ENCODE measurements around the gene HDDC3.
A peak's percentile ranks its signal among the peaks of the same experiment; 100 is the strongest.
"Not testable (repeated sequence)": the region's sequence is repeated elsewhere in the genome, so short reads cannot be mapped to it uniquely, and the experiment has no call there.

The HDDC3 gene

DNA sequence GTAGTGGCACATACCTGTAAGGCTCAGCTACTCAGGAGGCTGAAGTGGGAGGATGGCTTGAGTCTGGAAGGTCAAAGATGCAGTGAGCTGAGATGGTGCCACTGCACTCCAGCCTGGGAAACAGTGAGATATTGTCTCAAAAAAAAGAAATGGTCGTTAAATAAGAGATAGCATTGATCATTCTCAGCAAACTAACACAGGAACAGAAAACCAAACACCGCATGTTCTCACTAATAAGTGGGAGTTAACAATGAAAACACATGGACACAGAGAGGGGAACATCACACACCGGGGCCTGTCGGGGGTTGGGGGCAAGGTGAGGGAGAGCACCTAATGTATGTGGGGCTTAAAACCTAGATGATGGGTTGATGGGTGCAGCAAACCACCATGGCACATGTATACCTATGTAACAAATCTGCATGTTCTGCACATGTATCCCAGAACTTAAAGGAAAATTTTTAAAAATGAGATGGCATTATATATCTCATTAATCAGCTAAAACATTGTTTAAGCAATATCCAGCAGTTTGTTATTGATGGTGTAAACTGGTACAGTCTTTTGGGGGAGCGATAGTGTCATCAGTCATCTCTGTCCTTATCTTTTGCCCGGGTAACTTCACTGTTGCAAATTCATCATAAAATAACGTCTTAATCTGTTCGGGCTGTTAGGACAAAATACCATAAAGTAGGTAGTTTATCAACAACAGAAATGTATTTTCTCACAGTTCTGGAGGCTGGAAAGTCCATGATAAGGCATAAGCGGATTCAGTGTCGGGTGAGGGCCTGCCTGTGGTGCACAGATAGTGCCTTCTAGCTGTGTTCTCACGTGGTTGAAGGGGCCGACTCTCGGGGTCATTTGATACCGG, 30.9 kb downstream of the HDDC3 start:
- TF ChIP-seq, protein P1, sequence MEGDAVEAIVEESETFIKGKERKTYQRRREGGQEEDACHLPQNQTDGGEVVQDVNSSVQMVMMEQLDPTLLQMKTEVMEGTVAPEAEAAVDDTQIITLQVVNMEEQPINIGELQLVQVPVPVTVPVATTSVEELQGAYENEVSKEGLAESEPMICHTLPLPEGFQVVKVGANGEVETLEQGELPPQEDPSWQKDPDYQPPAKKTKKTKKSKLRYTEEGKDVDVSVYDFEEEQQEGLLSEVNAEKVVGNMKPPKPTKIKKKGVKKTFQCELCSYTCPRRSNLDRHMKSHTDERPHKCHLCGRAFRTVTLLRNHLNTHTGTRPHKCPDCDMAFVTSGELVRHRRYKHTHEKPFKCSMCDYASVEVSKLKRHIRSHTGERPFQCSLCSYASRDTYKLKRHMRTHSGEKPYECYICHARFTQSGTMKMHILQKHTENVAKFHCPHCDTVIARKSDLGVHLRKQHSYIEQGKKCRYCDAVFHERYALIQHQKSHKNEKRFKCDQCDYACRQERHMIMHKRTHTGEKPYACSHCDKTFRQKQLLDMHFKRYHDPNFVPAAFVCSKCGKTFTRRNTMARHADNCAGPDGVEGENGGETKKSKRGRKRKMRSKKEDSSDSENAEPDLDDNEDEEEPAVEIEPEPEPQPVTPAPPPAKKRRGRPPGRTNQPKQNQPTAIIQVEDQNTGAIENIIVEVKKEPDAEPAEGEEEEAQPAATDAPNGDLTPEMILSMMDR (conservative IDR thresholded peaks at IDR 0.05): no peak
- TF ChIP-seq ZFX (IDR thresholded peaks at IDR 0.05): no peak
- H3K27ac ChIP-seq: peak overlapping the region; percentile 86

DNA sequence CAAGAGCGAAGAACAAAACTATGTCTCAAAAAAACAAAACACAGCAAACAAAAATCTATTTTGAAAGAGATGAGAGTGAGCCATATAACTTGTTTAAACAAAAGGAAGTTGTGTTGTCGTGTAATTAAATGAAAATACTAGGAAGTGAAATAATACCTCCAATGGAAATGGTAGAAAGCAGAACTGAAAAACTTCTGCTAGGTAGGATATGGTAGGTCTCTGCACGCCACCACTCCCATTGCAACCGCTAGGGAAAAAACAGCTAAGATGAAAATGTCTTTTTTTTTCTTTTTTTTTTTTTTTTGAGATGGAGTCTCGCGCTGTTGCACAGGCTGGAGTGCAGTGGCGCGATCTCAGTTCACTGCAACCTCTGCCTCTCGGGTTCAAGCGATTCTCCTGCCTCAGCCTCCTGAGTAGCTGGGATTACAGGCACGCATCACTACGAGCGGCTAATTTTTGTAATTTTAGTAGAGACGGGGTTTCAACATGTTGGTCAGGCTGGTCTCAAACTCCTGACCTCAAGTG, 35.2 kb downstream of the HDDC3 start:
- H3K27ac ChIP-seq: not testable (repeated sequence)

DNA sequence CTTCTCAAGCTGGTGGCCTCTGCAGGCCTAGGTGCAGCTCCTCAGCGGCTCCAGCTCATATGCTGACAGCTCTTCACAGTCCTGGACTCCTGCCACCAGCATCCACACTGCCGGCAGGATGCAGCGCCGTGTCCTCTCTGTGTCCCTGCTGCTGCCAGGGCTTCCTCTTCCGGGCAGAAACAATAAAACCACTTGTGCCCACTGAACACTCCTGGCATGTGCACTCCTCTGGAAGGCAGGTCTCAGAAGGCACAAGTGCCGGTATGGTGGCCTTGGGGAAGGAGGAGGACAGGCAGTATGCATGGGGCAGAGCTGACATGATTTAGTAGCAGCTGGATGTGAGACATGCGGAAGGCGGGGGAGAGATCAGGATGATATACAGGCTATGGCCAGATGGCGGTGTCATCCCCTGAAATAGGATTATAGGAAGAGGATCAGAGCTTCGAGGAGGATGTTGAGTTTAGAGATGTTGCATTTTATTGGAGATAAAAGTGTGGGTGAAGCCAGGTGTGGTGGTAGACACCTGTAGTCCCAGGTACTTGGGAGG, 36.7 kb downstream of the HDDC3 start:
- TF ChIP-seq, protein P1 (conservative IDR thresholded peaks at IDR 0.05): no peak; the same call in 1 of the 2 replicates
- TF ChIP-seq ZFX (IDR thresholded peaks at IDR 0.05): no peak
- no peak overlapping the region for H3K27ac ChIP-seq

DNA sequence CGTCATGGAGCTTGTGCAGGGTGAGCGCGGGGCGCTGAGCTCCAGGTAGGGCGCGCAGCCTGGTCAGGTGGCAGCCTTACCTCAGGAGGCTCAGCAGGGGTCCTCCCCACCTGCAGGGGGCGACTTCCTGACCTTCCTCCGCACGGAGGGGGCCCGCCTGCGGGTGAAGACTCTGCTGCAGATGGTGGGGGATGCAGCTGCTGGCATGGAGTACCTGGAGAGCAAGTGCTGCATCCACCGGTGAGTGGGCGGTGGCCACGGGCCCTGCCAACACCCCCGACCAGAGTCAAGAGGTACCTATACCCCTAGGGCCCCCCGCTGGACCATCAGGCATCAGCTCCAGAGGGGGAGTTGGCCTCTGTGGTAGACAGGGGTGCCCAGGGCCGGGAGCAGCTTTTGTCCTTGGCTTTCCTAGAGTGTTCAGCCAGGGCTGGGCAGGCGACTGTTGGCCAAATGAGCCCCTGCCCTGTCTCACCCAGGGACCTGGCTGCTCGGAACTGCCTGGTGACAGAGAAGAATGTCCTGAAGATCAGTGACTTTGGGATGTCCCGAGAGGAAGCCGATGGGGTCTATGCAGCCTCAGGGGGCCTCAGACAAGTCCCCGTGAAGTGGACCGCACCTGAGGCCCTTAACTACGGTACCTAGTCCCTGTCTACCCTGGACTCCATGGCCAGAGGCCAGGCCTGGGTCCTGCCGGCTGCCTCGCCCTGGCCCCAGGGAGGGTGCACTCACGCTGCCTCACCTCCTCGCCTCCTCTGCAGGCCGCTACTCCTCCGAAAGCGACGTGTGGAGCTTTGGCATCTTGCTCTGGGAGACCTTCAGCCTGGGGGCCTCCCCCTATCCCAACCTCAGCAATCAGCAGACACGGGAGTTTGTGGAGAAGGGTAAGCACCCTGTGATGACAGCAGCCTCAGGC, 38.9 kb downstream of the HDDC3 start:
- no peak for TF ChIP-seq ZFX (IDR thresholded peaks at IDR 0.05)
- TF ChIP-seq, protein P1 (conservative IDR thresholded peaks at IDR 0.05): peak; percentile 40

DNA sequence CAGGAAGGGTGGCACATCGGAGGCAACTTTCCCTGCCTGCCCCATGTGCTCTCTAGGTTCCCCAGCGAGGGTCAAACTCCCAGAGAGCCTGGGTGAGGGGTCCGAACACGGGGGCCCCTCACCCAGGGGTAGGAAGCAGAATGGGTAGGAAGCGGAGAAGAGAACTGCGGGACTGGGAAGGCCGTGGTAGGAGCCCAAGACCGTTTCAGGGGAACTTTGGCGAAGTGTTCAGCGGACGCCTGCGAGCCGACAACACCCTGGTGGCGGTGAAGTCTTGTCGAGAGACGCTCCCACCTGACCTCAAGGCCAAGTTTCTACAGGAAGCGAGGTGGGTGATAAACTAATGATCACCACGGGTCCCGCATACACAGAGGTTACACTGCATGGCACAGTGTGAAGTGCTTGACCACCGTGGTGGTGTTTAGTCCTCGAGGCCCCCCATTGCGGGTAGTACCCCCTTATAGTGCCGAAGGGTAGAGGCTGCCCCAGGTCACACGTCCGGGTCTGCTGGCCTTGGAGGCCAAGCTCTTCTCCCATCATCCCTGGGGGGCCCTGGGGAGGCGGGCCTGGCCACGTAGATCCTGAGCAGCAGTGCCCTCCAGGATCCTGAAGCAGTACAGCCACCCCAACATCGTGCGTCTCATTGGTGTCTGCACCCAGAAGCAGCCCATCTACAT, 39.7 kb downstream of the HDDC3 start:
- no peak overlapping the region for H3K27ac ChIP-seq
- no peak for TF ChIP-seq ZFX (IDR thresholded peaks at IDR 0.05)
- TF ChIP-seq, protein P1 (conservative IDR thresholded peaks at IDR 0.05): no peak

More for the DNA sequence above, 38.9 kb downstream of the HDDC3 start:
- no peak overlapping the region for H3K27ac ChIP-seq

DNA sequence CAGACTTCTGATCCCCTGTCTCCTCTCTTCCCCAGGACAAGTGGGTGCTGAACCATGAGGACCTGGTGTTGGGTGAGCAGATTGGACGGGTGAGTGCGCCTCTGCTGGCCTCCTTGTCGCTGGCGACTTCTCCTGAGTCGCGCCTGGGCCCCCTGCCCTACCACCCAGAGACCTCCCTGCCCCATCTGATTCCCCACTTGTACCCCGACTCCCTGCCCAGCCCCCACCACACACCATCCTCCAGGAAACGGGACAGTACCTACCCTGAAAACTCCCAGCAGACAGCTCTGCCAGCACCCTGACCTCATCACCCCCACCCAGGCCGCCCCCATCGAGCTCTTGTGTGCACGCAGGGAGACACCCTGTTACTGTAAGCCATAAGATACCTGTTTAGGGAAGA, 40.3 kb downstream of the HDDC3 start:
- TF ChIP-seq, protein P1 (conservative IDR thresholded peaks at IDR 0.05): no peak
- TF ChIP-seq ZFX (IDR thresholded peaks at IDR 0.05): no peak
- no peak overlapping the region for H3K27ac ChIP-seq

DNA sequence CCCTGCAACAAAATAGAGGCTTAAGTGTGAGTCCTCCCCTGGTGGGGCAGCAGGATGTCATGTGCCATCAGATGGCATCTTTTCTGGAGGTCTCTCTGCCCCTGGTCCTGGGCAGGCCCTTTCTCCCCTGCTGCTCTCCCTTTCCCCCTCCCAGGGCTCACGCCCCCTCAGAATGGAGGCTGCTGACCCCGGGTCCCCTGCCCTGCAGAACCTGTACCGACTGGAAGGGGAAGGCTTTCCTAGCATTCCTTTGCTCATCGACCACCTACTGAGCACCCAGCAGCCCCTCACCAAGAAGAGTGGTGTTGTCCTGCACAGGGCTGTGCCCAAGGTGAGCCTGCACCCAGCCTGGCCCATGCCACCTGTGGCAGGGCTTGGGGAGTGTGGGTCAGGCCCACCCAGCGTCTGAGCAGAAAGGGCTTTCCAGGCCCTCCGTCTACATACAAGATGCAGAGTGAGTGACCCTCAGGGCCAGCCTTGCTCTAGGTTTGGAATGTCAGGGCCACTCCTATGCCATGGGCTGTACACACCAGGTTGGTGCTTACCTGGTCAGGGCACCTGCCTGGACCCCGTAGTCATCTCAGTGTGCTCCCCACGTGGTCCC, 40.9 kb downstream of the HDDC3 start:
- no peak for TF ChIP-seq ZFX (IDR thresholded peaks at IDR 0.05)
- TF ChIP-seq, protein P1 (conservative IDR thresholded peaks at IDR 0.05): no peak
- no peak overlapping the region for H3K27ac ChIP-seq
